Activated CD8-positive, alpha-beta memory T cell treated with anti-CD3 and anti-CD28 coated beads for 24 hours (primary cell): ENCODE data around the gene NEURL3.
"Not testable (repeated sequence)": the region's sequence is repeated elsewhere in the genome, so short reads cannot be mapped to it uniquely, and the experiment has no call there.

ENCODE experiments used
- DNase-seq: peaks from one replicate; pipeline ENCODE4 v3.0.0-alpha.2; 2020

The NEURL3 gene

DNA sequence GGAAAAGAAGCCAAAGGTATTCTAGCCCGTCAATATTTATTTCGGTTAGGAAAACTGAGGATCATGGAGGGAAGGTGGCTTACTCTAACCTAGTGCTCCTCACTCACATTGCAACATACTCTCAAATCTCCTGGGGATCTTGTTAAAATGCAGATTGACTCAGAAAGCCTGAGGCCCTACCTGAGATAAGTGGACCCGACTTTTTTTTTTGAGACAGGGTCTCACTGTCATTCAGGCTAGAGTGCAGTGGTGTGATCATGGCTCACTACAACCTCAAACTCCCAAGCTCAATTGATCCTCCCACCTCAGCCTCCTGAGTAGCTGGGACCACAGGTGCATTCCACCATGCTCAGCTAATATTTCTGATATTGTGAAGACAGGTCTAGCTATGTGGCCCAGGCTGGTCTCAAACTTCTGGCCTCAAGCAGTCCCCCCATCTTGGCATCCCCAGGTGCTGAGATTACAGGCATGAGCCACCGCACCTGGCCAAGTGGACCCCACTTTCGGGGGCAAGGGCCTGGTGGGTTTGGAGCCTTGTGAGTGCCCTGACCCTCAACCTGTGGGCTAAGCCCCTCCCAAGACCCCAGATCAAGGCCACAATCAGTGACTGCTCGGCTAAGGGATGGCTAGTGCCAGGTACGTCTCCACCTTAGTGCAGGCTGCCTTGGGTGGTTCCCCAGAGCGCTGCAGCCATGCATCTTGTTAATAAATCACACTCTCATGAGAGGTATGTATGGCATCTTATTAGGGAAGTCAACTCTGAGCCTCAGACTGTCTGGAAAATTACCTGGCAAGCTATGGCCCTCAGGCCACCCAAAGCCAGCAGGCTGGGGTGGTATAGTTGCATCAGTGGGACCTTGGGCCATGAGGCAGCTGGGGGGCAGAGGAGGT lies 1.1 kb upstream of the NEURL3 start:
- DNase-seq, result peak; percentile 54

GRCh38 chr2:96503637-96504243 lies 1.4 kb downstream of the NEURL3 start:
- peak; percentile 54 for DNase-seq

DNA sequence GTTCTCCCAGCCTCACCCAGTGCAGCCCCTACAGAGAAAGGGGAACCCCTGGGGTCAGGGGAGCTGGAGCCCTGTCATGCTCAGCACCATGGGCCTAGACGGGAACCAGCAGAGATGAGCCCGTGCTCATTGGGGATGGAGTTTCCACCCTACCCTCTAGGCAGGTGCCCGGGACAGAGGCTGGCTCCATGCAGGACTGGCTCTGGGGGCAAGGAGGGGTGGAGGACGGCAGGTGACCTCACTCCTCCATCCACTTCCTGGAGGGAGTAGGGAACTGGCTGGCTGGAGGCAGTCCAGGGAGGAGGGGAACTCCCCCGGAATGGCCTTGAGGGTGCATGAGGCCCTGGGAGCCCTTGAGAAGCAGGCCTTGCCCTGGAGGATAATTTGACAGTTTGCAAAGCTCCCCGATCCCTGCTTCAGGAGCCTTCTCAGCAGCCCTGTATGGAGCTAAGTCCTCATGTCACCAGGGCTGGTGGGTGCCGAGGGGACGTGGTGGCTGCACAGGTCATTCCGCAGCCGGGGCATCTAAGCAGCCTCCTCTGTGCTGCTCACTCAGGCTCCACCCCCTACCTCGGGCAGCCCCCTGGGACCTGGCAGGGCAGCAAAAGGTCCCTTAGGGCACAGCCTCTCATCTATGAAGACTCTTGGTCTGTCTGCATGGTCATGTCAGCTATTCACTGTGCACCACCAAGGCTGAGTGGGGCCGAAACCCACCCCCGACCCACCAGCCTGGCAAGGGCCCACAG lies 2.1 kb downstream of the NEURL3 start:
- DNase-seq, result no peak

DNA sequence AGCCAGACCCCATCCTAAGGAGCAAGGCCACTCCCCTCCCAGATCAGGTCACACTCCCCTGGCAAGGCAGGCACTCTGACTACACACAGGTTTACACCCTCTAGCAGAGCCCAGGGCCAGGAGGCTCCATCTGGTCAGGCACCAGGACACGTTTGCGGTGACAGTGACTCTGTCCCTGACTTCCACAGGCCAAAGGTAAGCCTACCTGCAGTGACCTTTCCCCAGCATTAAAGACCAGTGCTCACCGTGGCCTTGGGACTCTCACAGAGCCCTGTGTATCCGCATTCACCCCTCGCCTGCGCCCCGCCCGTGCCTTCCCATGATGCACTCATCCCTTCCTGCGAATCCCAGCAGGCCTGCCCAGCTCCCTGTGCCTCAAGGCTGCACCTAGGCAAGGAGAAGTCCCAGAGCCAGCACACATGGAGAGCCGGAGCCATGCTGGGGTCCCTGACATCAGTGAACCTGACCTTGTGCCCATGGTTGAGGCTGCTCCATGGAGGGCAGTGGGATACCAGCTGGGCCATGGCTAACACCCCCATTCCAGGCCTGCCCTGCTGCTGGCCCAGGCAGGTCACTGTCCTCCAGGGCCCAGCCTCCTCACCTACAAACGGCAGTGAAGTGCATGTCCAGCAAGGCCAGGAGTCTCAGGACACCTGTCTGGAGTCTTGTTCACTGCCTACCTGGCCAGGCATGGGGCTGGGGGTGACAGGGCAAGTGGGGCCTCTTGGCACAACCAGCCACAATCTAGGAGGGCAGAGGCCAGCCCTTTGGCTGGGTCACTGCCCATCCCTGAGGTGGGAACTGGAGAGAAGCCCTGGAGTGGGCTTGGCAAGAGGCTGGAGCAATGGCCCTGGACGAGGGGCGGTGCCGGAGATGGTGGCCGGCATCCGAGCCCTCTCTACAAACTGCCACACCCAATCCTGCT lies 3.0 kb downstream of the NEURL3 start:
- no peak for DNase-seq

- no peak for DNase-seq
Measured at GRCh38 chr2:96501471-96501874, 3.7 kb downstream of the NEURL3 start.

DNA sequence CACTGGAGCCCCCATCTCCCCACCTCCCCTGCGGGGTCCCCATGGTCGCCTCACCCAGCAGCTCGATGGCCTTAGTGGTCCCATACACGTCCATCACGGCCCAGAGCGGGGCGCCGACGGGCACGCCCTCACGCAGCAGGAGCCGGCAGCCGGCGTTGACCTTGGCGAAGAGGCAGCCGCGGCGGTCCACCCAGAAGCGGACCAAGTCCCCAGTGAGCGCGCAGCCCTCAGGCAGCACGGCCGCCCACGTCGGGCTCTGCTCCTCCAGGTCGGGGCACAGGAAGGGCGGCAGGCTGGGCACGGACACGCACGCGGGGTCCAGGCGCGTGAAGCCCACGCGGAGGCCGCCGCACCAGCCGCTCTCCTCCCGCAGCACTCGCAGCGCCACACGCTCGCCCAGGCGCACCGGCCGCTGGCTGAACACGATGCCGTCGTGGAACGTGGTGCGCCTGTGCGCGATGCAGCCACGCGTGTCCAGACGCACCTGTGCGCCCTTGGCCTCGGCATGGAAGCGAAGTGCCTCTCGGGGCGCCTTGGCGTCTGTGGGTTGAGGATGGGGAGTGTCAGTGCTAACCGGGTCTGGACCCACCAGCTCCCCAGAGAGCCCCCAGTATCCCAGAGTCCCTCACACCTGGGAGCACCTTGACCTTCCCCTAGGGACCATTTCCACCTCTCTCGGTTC lies 4.6 kb downstream of the NEURL3 start:
- DNase-seq, result no peak

GRCh38 chr2:96499061-96499960 lies 5.8 kb downstream of the NEURL3 start:
- no peak for DNase-seq

GRCh38 chr2:96498611-96499010 lies 6.5 kb downstream of the NEURL3 start:
- DNase-seq, result not testable (repeated sequence)

- DNase-seq, result no peak
Measured at GRCh38 chr2:96498021-96498431, 7.1 kb downstream of the NEURL3 start.

GRCh38 chr2:96495982-96496629 lies 9.1 kb downstream of the NEURL3 start:
- no peak for DNase-seq

DNA sequence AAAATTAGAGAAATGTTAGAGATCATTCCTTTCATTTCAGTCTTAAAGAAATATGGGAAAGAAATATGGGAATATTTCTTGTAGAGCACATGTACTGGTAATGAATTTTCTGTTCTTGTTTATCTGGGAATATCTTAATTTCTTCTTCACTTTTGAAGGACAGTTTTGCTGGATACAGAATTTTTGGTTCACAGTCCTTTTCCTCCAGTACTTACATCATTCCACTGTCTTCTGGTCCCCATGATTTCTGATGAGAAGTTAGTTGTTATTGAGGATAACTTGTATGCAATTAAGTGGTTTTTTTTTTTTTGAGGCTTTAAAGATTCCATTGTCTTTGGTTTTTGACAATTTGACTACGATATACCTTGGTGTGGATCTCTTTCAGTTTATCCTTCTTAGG lies 11.0 kb downstream of the NEURL3 start:
- no peak for DNase-seq

- DNase-seq, result no peak
Measured at GRCh38 chr2:96493072-96493471, 12.1 kb downstream of the NEURL3 start.

DNA sequence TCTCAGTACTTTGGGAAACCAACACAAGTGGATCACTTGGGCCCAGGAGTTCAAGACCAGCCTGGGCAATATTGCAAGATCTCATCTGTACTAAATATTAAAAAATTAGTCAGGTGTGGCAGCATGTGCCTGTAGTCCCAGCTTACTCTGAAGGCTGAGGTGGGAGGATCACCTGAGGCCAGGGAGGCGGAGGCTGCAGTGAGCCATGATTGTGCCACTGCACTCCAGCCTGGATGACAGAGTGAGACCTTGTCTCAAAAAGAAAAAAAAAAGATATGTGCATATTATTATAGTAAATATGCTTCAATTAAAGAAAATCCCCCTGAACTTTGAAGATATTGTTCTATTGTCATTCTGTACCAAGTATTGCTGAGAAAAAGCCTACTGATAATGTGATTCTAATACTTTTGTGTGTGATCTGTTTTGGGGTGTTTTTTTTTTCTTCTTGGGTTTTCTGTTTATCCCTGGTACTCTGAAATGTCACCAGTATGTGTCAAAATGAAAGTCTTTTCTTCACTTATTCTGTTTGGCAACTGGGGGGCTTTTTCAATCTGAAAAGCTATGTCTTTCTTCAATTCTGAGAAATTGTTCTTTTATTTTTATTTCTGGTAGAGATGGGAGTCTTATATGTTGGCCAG lies 13.2 kb downstream of the NEURL3 start:
- no peak for DNase-seq

DNA sequence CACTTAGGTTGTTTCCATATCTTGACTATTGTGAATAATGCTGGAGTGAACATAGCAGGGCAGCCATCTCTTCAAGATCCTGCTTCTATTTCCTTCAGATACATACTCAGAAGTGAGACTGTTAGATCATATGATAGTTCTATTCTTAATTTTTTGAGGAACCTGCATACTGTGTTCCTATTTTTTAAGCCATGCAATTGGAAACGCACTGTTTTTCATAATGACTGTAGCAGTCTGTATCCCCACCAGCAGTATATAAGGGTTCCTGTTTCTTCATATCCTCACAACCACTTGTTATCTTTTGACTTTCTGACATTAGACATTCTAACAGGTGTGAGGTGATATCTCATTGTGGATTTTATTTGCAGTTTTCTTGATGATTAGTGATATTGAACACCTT lies 15.5 kb downstream of the NEURL3 start:
- no peak for DNase-seq

GRCh38 chr2:96489261-96489660 lies 15.9 kb downstream of the NEURL3 start:
- DNase-seq, result no peak

DNA sequence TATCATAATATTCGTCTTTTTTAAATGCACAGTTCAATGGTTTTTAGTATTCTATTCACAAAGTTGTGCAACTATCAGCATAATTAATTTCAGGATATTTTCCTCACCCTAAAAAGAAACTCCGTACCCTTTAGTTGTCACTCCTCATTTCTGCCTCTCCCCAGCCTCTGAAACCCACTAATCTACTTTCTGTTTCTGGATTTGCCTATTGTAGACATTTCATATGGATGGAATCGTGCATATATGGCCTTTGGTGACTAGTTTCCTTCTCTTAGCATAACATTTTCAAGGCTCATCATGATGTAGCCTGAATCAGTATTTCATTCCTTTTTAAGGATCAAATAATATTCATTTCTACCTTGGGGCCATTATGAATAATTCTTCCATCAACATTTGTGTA lies 18.5 kb downstream of the NEURL3 start:
- DNase-seq, result no peak

DNA sequence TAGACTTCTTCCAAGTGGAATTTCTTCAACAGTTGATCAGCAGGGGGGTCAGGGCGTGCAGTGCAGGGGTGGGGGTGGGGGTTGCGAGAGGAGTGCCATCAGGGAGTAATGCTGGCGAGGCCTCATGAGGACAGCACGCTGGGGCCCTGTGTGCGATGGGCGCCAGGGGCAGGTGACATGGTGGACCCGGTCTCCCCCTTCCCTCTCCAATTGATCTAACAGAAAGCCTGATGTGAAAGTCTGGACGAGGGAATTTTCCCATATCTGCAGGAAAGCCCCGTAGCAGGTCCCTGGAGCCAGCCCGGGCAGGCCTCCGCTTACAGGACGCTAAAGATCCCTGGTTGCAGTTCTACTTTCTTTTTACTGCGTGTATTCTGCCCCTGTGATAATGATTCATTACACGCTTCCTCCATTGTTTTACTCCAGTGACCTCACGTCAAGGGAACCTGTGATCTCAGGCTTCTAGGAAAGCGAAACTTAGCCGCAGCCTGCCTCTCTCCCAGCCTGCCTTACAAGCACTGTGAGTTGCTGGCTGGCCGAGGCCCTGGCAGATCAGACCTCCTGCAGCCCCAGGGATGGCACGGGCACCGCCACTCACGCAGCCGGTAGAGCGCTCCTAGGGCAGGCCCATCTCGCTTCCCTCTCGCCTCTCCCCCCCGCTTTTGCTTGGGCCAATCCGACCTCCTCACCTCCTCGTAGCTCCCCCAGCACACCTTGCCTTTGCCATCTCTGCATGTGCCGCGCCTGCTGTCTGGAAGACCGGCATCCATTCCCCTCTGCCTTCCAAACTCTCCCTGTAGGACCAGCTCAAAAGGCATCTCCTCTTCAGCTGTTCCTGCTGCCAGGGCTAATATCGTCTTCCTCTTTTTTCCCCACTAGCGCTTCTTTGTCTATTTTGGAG lies 19.2 kb downstream of the NEURL3 start:
- peak; percentile 90 for DNase-seq

- DNase-seq, result no peak
Measured at GRCh38 chr2:96485350-96485749, 19.8 kb downstream of the NEURL3 start.

GRCh38 chr2:96484091-96484490 lies 21.1 kb downstream of the NEURL3 start:
- no peak for DNase-seq
